ENCODE measurements around the gene CLIC6.
"Not testable (repeated sequence)": the region's sequence is repeated elsewhere in the genome, so short reads cannot be mapped to it uniquely, and the experiment has no call there.

CLIC6 gene

DNA sequence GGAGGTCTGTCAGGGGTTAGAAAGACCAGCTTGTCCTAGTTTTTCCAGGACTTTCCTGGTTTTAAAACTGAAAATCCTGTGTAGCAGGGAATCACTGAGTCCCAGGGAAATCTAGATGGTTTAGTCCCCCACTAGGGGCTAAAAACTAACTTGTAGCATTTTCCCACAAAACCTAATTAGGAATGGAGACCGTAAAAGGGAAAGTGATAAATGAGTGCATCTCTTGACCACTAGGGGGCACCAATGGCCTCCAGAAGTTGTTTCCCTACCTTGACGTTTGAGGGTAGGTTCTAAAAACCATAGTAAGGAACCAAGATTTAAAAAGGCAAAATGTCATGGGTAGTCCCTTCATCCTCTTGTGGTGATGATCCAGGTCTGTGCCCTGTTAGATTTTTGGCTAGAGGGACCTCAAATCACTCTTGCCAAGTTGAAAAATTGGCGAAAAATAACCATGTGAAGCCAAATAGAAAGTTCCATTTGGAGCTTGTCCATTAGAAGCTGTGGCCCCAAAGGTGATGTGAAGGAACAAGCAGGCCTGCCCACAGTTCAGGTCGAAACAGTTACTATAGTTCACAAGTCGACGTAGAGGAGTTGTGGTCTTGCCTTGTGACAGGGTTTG lies 24.5 kb downstream of the CLIC6 start:
- peak; percentile 35 for DNase-seq (ENCODE audit: low spot score)

DNA sequence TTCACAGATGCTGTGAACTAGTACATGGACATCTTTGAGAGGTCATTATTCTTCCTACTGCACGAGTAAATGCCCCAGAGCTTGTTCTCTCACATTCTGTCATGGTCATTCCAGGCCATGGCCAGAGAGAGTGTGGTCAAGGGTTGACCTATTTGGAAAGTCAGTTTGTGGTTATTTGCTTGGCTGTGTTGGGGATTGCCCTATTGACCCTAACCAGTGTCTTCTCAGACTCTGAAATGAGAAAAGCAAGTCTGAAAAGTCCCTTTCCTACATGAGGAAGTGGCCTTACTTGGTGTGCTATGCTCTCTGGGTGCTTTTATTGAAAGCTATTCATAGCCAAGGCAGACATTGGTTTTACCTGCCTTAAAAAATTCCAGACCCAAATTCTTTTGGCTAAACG lies 26.6 kb downstream of the CLIC6 start:
- no peak for DNase-seq (ENCODE audit: low spot score)

DNA sequence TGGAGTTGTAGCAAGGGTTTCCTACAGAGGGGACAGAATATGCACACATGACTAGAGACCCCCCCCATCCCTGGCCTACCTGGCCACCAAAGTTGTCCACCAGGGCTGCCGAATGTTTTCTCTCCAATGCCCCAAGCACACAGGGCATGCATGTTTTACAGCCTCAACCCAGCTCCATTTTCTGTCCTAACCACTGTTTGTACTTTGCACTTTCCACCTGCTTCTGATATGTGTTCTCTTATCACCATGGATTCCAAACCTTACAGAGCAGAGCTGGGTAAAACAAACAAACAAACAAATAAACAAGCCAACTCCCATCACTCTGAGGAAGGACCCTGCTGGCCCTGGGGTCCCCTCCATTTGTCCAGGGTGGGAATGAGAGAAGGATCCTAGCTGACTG lies 27.3 kb downstream of the CLIC6 start:
- no peak for DNase-seq (ENCODE audit: low spot score)

DNA sequence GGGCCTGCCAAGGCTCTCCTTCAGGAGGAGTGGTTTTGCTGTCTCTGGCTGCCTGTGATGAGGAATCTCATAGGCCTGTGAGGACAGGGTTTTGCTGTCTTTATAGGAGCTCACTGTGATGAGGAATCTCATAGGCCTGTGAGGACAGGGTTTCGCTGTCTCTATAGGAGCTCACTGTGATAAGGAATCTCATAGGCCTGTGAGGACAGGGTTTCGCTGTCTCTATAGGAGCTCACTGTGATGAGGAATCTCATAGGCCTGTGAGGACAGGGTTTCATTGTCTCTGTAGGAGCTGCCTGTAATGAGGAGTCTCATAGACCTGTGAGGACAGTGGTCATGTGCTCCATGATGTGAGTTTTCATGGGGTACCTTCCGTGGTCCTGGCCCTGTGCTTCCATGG lies 29.0 kb downstream of the CLIC6 start:
- DNase-seq (ENCODE audit: low spot score) = no peak

DNA sequence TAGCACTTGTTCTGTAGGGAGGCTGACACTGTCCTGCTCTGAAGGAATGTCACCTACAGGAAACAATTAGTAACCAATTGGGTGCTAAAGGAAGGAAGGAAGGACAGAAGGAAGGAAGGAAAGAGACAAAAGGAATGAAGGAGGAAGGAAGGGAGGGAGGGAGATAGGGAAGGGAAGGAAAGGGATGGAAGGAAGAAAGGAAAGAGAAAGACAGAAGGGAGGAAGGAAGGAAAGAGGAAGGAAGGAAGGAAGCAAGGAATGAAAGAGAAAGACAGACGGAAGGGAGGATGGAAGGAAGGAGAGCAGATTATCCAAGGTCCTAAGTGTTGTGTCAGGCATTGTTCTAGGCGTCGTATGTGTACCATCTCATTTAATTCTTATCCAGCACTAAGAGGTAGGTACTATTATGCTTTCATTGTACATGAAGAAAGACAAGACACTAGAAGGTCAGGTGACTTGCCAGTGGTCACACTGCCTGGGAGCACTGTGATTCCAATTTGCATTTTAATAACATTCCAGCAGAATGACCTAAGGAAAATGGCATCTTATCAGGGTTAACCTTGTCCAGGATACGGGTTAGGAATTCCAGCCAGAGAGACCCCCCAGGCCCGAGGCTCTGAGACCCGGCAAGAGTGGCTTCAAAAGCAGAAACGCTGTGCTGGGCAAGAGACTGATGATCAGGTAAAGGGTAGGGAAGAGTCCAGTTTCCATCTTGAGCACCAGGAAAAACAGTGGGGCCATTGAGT lies 29.6 kb downstream of the CLIC6 start:
- no peak for DNase-seq (ENCODE audit: low spot score)

DNA sequence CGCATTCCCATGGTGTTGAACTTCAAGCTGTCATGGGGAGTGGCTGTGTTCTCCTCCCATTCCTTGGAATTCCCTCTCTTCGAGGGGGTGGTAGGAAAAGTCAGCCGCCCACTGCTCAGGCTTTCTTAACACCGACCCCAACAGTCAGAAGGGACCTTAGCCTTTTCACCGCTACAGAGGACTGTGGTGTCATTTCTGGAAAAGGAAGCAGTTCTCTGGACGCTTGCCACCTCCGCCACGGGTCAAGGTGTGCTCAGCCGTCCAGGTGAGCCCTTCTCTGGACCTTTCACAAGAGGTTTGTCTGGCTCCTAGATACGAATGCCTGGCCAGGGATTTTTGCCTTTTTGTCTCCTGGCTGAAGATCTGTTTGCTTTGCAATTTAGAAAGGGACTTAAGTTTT lies 31.8 kb downstream of the CLIC6 start:
- no peak for DNase-seq (ENCODE audit: low spot score)

DNA sequence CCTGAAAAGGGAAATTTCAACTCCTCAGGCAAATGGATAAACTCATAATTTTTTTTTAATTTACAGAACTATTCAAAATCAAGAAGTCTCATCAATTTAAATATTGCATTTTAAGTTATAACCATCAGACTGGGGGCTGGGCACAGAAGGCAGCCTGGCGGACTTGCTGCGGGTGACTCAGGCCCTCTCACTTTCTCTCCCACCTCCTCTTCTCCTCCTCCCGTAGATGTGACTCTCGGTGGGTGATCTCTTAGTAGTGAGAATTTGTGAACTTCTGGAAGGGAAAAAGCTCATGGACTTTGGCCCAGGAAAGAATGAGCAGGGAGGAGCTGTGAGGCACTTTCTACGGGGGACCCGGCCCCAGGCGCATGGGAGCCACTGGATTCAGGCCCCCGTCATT lies 32.9 kb downstream of the CLIC6 start:
- DNase-seq (ENCODE audit: low spot score) = no peak

DNA sequence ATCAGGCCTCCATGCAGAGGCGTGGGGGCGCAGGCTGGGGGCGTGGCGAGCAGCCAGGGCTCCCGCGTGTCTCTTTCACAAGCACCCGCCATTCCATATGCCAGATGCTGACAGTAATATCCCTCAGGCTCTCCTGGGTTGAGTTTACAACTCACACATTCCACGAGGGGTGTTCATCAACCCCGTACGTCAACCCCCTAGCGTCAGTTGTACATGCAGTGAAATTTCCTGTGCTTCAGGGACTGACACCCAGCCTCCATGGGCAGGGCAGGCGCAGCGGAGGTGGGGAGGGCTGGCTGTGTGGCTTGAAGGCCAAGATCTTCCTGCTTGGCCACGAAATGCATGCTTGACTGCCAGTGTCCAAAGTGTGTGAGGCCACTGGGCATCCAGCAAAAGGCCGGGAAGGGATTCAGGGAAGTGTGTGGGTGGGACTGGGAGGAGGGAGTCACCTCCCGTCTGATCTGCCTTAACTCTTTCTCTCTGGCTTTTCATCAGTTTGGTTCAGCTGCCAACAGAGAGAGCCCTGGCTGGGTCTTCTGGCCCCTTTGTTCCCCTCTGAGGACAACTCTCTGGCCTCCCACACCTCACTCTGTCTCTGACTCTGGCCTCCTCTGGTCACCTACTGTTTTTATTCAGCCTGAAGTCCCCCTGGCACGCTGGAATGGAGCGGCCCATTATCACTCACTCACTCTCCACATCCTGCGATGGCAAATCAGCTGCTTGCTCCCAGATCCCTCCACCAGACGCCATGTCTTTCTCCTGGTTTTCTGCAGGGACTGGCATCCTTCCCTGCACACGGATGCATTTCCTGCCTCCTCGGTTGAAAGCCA lies 33.8 kb downstream of the CLIC6 start:
- DNase-seq (ENCODE audit: low spot score) = no peak

DNA sequence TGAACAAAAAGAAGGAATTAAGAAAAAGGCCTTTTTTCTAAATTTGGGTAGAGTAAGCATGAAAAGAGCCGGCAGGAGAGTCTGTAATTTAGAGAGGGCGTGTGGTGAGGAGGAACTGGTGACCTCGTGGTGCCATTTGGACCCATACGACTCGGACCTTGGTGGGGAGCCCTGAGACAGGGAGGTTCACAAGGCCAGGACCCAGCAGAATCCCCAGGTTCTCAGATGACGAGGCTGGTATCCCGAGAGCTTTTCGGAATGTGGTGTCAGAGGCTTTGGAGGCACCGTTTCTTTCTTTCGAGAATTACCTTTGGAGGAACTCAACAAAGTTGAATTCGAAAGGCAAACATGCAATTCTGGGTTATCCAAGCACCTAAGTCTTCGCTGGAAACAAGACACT lies 34.8 kb downstream of the CLIC6 start:
- no peak for DNase-seq (ENCODE audit: low spot score)

DNA sequence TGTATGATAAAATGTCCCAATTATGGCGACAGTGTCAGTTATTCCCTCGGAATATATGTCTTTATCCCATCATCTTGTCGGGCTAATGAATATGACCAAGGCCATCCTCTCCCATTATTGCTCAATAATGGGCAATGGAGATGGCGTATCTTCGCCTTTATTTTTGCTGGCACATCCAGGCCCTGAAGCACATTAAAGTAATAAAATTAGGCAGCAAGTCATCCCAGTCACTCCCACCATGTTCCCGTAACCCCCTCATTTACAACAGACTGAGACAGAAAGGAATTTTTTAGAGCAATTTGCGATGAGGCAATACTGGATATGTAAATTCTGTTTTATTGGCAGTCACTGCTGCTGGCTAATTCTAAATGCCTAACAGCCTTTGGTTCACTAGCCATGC lies 35.3 kb downstream of the CLIC6 start:
- no peak for DNase-seq (ENCODE audit: low spot score)

DNA sequence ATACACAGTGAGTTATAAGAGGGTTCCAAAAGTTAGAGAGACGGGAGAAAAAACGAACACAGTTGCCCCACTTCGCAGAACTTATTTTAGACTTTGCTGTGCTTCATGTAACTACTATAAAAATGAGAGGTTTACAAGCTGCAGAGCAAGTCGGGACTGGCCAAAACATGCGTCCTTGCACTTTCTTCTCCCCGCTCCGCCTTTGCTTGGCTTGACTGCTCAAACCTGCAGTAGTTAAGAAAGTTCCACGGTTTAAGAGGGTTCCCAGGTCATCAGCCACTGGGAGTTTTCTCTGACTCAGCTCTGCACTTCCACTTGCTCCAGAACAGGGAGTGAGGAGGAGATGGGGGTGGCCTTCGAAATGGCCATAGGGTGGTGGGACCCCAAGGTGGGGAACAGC lies 36.2 kb downstream of the CLIC6 start:
- no peak for DNase-seq (ENCODE audit: low spot score)

DNA sequence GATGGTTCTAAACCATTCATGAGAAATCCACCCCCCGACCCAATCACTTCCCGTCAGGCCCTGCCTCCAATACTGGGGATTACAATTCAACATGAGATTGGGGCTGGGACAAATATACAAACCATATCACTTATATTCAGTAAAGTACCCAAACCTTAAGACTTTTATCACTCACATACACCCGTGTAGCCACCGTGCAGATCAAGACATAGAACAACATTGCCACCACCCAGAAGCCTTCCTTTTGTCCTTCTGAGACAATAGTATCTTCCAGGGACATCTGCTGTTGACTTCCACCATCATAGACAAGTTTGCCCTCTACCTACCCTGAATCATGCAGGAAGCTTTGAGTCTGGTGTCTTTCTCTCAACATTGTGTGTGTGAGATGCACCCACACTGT lies 37.5 kb downstream of the CLIC6 start:
- no peak for DNase-seq (ENCODE audit: low spot score)

DNA sequence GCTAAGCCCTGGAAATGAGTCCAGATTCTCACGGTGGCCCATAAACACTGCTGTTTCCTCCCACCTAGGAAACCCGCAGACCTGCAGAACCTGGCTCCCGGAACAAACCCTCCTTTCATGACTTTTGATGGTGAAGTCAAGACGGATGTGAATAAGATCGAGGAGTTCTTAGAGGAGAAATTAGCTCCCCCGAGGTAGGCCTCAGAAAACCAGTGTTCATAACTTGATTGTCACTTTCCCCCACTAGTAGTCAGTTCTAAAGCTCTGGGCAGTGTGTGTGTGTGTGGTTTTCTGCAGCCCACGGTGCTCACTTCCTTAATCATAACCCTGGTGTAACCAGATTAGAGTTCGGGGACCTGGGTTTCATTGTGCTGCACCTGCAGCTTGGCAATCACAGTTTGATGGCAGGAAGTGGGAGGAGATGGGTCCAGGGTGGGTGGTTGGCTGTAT lies 39.1 kb downstream of the CLIC6 start:
- no peak for DNase-seq (ENCODE audit: low spot score)

DNA sequence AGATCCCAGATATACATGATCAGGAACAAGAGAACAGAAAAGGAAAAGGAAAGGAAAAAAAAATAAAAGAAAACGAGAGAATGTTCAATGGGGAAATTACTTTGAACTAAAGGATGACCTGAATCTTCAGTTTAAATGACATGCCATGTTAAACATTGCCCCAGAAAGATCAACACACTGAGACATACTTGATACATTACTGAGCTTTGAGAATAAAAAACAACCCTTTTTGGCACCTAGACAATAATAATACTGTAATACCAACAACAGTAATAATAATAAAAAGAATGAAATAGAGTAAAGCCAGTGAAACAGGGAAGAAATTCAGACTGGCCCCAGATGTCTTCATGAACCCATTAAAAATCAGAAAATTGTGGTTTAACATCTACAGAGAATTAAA lies 44.8 kb downstream of the CLIC6 start:
- DNase-seq (ENCODE audit: low spot score) = no peak

DNA sequence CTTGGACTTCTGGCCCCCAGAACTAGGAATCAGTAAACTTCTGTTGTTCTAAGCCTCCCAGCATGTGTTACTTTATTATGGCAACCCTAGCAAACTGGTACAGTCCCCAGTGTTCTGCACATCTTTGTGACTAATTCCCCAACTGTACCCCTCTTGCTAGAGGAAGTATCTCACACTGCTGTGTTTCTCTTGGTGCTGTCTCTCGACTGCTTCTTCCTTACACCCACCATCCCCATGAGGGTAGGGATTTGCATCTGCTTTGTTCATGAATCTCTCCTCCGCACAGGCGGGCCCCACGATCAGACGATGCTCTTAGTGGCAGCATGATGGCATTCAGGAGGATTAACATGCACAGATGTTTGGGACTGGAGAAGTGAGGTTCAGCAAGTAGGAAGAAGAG lies 46.7 kb downstream of the CLIC6 start:
- no peak for DNase-seq (ENCODE audit: low spot score)

DNA sequence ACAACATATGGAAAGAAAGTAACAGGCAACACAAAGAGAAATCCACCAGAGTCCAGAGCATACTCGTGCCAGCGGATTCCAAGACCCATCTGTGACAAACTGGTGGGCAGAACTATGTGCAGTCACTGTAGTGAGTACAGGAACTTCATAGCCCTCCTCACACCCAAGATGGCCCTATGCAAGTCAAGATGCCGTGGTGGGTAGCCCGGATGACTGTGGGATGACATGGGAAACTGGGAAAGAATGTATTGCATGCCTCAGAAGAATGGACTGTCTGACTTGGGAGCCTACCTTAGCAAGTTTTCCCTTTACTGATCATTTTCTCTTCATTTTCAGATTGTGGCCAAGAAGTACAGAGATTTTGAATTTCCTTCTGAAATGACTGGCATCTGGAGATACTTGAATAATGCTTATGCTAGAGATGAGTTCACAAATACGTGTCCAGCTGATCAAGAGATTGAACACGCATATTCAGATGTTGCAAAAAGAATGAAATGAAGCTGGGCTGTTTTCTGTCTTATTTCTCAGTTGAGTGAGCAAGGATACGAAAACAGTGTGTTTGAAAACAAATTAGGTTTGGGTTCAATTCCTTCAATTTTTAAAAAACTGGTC lies 47.3 kb downstream of the CLIC6 start:
- DNase-seq (ENCODE audit: low spot score) = no peak

DNA sequence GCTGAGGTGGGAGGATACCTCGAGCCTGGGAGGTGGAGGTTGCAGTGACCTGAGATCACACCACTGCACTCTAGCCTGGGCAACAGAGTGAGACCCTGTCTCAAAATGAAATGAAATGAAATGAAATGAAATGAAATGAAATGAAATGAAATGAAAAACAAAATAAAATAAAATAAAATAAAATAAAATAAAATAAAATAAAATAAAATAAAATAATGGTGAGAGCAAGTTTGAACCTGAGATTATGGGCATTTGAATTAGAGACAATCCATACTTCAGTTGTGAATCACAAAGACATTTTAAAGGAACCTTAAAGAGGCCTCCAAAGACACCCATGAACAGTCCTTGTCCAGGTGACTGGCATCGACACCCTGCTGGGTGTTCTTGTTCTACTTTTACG lies 49.7 kb downstream of the CLIC6 start:
- not testable (repeated sequence) for DNase-seq (ENCODE audit: low spot score)

DNA sequence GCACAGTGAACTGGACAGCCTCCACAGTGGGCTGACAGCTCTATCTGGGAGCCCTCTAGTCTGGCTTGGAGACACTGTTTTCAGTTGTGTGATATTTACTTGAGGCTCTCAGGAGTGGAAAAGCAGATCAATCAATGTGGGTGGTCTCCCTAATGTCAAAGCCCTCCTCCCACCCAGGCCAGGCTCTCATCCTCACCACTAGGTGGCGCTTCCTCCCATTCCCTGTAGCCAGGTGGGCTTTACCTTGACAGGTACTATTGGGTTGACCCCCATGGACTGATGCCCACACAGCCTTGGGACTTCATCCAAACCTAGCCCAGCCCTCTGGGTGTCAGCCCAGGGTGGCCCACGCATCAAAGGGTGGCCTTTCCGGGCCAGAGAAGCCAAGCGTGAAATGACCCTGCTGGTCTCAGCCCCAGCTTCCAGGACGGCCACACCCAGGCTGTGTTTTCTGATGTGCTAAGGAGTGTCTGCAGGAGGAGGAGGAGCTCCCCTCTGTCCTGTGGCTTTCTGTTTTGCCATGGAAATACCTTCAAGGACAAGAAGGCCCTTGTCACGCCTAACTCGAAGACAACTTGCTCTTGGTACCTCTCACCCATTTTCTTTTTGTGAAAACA lies 54.0 kb downstream of the CLIC6 start:
- DNase-seq (ENCODE audit: low spot score) = no peak

DNA sequence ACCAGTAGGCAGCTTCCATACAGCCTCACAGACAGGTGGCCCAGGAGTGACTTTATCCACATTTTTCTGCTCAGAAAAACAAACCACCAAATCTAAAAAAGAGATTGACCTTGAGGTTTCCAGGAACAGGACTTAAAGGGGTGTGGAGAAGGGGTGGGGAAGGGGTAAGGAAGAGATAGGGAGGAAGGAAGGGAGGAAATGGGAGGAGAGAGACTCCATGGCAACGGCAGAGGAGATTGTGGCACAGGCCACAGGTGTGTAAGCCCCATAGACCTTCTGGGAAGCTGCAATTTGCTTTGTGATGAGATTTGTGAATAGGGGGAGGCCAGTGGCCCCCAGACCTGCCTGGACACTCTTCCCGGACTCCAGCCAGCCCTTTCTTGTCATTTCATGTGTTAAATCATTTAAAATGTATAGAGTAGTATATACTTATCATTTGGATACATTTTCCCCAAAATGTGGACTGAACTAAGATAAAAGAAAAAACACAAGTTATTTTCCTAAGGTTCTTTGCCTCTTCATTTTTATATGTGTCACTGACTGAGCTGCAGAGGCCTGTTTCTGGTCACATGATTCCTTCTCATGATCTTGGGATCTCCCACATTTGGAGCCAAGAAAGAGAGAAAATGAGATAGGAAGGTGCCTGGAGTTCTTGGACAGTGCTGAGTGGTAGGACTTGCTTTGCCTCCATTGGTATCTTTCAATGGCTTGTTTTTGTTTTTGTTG lies 55.5 kb downstream of the CLIC6 start:
- no peak for DNase-seq (ENCODE audit: low spot score)

DNA sequence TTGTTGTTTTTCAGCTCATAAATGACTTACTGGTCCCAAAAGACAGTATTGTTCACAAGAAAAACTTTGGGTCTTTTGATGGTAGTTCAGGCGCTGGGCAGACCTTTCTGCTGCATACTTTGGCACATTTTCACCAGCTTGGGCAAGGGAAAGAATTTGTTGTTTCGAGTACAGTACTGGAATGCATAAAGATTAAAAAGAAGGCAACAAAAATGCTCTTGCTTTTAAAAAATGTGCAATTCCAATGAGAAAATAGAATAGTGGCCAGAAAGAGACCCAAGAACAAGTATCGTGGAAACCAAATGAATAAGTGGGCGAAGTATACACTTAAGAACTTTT lies 56.0 kb downstream of the CLIC6 start:
- no peak for DNase-seq (ENCODE audit: low spot score)

DNA sequence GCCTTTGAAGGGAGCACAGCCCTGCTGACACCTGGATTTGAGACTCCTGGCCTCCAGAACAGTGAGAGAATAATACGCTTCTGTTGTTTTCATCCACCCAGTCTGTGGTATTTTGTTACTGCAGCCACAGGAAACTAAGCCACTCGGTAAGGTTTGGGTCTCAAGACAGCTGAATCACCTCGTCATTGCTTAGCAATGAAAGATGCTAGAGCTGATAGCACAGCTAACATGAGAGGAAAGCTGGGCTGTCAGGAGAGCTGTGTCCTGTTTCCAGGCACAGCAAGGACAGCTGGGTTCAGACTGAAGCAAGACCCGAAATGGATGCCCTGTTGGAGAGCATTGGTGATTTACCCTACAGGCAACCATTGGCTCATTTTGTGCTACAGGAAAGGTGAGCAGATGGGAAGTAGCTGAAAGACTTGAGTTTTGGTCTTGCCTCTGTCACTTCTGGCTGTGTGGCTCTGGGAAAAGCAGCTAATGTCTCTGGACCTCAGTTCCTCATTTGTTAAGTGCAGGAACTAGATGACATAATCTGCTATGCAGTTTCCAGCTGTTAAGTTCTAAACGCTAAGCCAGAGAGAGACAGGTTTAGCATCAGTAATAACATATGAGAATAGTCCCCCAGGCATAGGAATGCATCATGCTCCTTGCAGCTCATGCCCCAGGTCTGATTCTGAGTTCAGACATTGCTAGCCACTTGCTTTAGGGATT lies 58.0 kb downstream of the CLIC6 start:
- DNase-seq (ENCODE audit: low spot score) = no peak

Measured in HuH-7.5 (cell line).